Caco-2 (cell line): ENCODE data around the gene SOX5. TPM values are rescaled to one million over a fixed set of nuclear protein-coding genes. Genes with fewer than 3 reads are reported as not detected.

ENCODE experiments used
- BruUV-seq: library from RNA; stranded (reverse); fragments of 400-500 nt; replicated peaks from 2 replicates; lab custom pipeline; 2021; lab: Mats Ljungman, UMichigan
- CTCF ChIA-PET: fragments of 300-600 bp; sonication (Branson Sonifier 250); formaldehyde crosslinking; loops from one replicate; lab custom pipeline; 2022; ENCODE audit warnings: antibody characterized with exemption; lab: Charles Lee
- POLR2A ChIA-PET: fragments of 300-600 bp; sonication (Branson Sonifier 250); formaldehyde crosslinking; loops from one replicate; lab custom pipeline; 2022; ENCODE audit warnings: antibody characterized with exemption; lab: Charles Lee
- DNase-seq, 2 experiments: peaks; one replicate each; pipeline versions ENCODE4 v3.0.0 to v3.0.0-alpha.2; 2020 to 2022
- H3K27me3 ChIP-seq: replicated peaks from 2 replicates; pipeline ENCODE4 v1.6.0; 2011; ENCODE audit warnings: low read length; ENCODE audit not compliant: control insufficient read depth, insufficient read depth
- H3K36me3 ChIP-seq: 2 replicates; pipeline ENCODE4 v1.5.1; 2011; ENCODE audit warnings: low read length; ENCODE audit not compliant: control insufficient read depth, insufficient read depth
- H3K4me1 ChIP-seq: fragments of 250-450 bp; sonication (Bioruptor Pico); 2 replicates; pipeline ENCODE4 v1.5.1; 2020; ENCODE audit warnings: mild to moderate bottlenecking
- H3K4me3 ChIP-seq: 2 replicates; pipeline ENCODE4 v1.5.1; 2011; ENCODE audit warnings: low read depth, mild to moderate bottlenecking, control low read depth, low read length
- H3K9me3 ChIP-seq: fragments of 250-450 bp; sonication (Bioruptor Pico); 2 replicates; pipeline ENCODE4 v1.5.1; 2020; ENCODE audit warnings: mild to moderate bottlenecking, moderate library complexity
- H3K27ac Mint-ChIP-seq: one replicate; pipeline ENCODE4 v1.8.0; 2022; ENCODE audit warnings: mixed read lengths; ENCODE audit not compliant: unreplicated experiment
- H3K27me3 Mint-ChIP-seq: one replicate; pipeline ENCODE4 v1.8.0; 2022; ENCODE audit warnings: mixed read lengths; ENCODE audit not compliant: insufficient read depth, unreplicated experiment
- H3K36me3 Mint-ChIP-seq: one replicate; pipeline ENCODE4 v1.8.0; 2022; ENCODE audit warnings: mild to moderate bottlenecking, mixed read lengths; ENCODE audit not compliant: insufficient read depth, unreplicated experiment
- H3K4me1 Mint-ChIP-seq: one replicate; pipeline ENCODE4 v1.8.0; 2022; ENCODE audit warnings: low read depth, mixed read lengths; ENCODE audit not compliant: unreplicated experiment
- H3K4me3 Mint-ChIP-seq: one replicate; pipeline ENCODE4 v1.8.0; 2022; ENCODE audit warnings: mild to moderate bottlenecking, moderate library complexity, mixed read lengths; ENCODE audit not compliant: unreplicated experiment
- H3K9me3 Mint-ChIP-seq: one replicate; pipeline ENCODE4 v1.8.0; 2022; ENCODE audit warnings: mixed read lengths; ENCODE audit not compliant: unreplicated experiment
- CTCF ChIP-seq, 2 experiments: fragments of 200-600 bp in 1 of 2; IDR thresholded peaks; 1 replicate in 1 of 2; 2 replicates in 1 of 2; pipeline versions ENCODE4 v1.5.1 to v1.8.0; 2011 to 2022; ENCODE audit warnings: antibody characterized with exemption in 1 of 2, control low read depth in 1 of 2, inconsistent platforms in 1 of 2, low read depth in 1 of 2, low read length in 1 of 2, mild to moderate bottlenecking in 1 of 2, moderate library complexity in 1 of 2; ENCODE audit not compliant: insufficient read depth in 1 of 2, severe bottlenecking in 1 of 2, unreplicated experiment in 1 of 2
- intact Hi-C: fragments of 100-400 bp; cut with micrococcal nuclease; formaldehyde crosslinking; loops from one replicate; pipeline ENCODE4 v1.10.0; 2022; ENCODE audit not compliant: unreplicated experiment
- total RNA-seq: library from RNA; stranded (reverse); gene quantifications from 2 replicates; pipeline ENCODE4 v1.2.3, GENCODE V29; 2022

SOX5 gene
- total RNA-seq, 1 experiment from 2014 or later, result 15.4 TPM

DNA sequence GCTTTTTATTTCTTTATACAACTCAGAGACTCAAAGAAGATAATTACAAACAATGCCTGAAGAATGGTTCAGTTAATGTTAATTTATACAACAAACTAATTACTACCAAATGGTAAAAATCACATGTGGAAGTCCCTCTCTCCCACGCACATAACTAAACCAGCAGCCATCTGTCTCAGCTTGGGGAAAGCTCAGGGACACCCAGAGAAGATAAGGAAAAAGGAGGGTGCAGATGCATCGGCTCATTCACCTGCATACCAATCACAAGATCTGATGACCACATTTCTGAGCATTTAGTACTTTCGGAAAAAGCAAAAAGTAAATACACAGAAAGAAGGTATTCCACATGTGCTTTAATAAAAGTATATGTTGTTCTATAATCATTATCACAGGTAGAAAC lies 136.3 kb downstream of the SOX5 start:
- DNase-seq, result no peak
- Mint-ChIP-seq H3K9me3 (no peaks in the 10 kb centered on the region), H3K36me3 (no peaks in the 10 kb centered on the region), H3K27ac (no peak overlapping the region), H3K4me3 (no peak overlapping the region), H3K27me3 (no peaks in the 10 kb centered on the region), H3K4me1 (peaks cover 6% of the 10 kb centered on the region)
- no peaks in the 10 kb centered on the region for H3K4me1 ChIP-seq
- H3K4me3 ChIP-seq, result no peak overlapping the region
- TF ChIP-seq CTCF (IDR thresholded peaks at IDR 0.05; ENCODE audit: insufficient read depth in 1 of 2, low read depth in 1 of 2, low read length in 1 of 2, severe bottlenecking in 1 of 2, unreplicated experiment in 1 of 2), result no peak
- no peaks in the 10 kb centered on the region for H3K27me3 ChIP-seq
- intact Hi-C loops, result no loop called here
- H3K36me3 ChIP-seq, result no peaks in the 10 kb centered on the region
- CTCF ChIA-PET, result no interaction called here
- H3K9me3 ChIP-seq, result no peaks in the 10 kb centered on the region
- no TSS peak for BruUV-seq
- POLR2A ChIA-PET, result no interaction called here

- BruUV-seq, result no TSS peak
- Histone ChIP-seq H3K4me1 (no peaks in the 10 kb centered on the region), H3K27me3 (no peaks in the 10 kb centered on the region), H3K4me3 (no peak overlapping the region), H3K36me3 (no peaks in the 10 kb centered on the region), H3K9me3 (no peaks in the 10 kb centered on the region)
- no peak for DNase-seq
- intact Hi-C loops, result no loop called here
- CTCF ChIA-PET, result no interaction called here
- POLR2A ChIA-PET, result no interaction called here
- Mint-ChIP-seq H3K36me3 (no peaks in the 10 kb centered on the region), H3K4me1 (no peaks in the 10 kb centered on the region), H3K4me3 (no peak overlapping the region), H3K27me3 (no peaks in the 10 kb centered on the region), H3K9me3 (no peaks in the 10 kb centered on the region), H3K27ac (no peak overlapping the region)
- TF ChIP-seq CTCF (IDR thresholded peaks at IDR 0.05; ENCODE audit: insufficient read depth in 1 of 2, low read depth in 1 of 2, low read length in 1 of 2, severe bottlenecking in 1 of 2, unreplicated experiment in 1 of 2), result no peak
Observed at GRCh38 chr12:23810329-23810902, 139.1 kb downstream of the SOX5 start.

DNA sequence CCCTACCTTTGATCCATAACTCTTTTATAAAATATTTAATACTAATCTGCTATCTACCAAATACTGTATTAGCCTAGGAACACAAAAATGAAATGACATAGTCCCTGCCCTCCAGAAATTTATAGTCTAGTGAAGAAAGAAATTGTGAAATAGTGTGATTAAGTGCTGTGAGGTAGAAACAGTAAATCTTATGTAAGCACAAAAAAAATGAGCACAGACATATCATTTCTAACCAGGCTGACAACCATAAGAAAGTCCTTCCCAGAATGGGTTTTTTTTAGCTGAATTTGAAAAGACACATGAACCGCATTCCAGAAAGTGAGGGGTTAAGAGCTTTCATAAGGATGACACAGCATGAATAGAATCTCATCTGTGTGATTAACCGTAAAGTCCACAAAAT lies 145.9 kb downstream of the SOX5 start:
- Histone ChIP-seq H3K4me3 (no peak overlapping the region), H3K4me1 (no peaks in the 10 kb centered on the region), H3K9me3 (no peaks in the 10 kb centered on the region), H3K27me3 (no peaks in the 10 kb centered on the region), H3K36me3 (no peaks in the 10 kb centered on the region)
- ChIA-PET POLR2A (no interaction called here), CTCF (no interaction called here)
- TF ChIP-seq CTCF (IDR thresholded peaks at IDR 0.05; ENCODE audit: insufficient read depth in 1 of 2, low read depth in 1 of 2, low read length in 1 of 2, severe bottlenecking in 1 of 2, unreplicated experiment in 1 of 2), result no peak
- no peak for DNase-seq
- H3K27ac Mint-ChIP-seq, result no peak overlapping the region
- H3K36me3 Mint-ChIP-seq, result no peaks in the 10 kb centered on the region
- no peaks in the 10 kb centered on the region for H3K9me3 Mint-ChIP-seq
- no TSS peak for BruUV-seq
- intact Hi-C loops, result no loop called here
- no peaks in the 10 kb centered on the region for H3K27me3 Mint-ChIP-seq
- H3K4me3 Mint-ChIP-seq, result no peak overlapping the region
- no peaks in the 10 kb centered on the region for H3K4me1 Mint-ChIP-seq
